GM23248 (cell line): Measurements from ENCODE around the gene VIL1.

Source experiments
- EZH2 ChIP-seq: fragments of 200-600 bp; sonication (generic); IDR thresholded peaks from 2 replicates; pipeline ENCODE4 v1.6.1; 2018; ENCODE audit warnings: antibody characterized with exemption, mild to moderate bottlenecking; ENCODE audit not compliant: insufficient read depth, poor library complexity, severe bottlenecking
- EZH2phosphoT487 ChIP-seq: fragments of 200-600 bp; sonication (generic); IDR thresholded peaks from 2 replicates; pipeline ENCODE4 v1.6.1; 2018; ENCODE audit warnings: antibody characterized with exemption, moderate library complexity, mild to moderate bottlenecking, low read depth; ENCODE audit not compliant: insufficient read depth

- TF ChIP-seq EZH2phosphoT487 (no peak), EZH2 (no peak)
Measured at GRCh38 chr2:218374795-218375194, 44.1 kb upstream of the VIL1 start.
